ENCODE results near the gene KCTD14. TPM values are rescaled to one million over a fixed set of nuclear protein-coding genes. Genes with fewer than 3 reads are reported as not detected.
"Not testable (repeated sequence)": the region's sequence is repeated elsewhere in the genome, so short reads cannot be mapped to it uniquely, and the experiment has no call there.

The KCTD14 gene
- total RNA-seq, 6 experiments from 2014 or later, result 0.17 to 1.5 (median 0.64) TPM

DNA sequence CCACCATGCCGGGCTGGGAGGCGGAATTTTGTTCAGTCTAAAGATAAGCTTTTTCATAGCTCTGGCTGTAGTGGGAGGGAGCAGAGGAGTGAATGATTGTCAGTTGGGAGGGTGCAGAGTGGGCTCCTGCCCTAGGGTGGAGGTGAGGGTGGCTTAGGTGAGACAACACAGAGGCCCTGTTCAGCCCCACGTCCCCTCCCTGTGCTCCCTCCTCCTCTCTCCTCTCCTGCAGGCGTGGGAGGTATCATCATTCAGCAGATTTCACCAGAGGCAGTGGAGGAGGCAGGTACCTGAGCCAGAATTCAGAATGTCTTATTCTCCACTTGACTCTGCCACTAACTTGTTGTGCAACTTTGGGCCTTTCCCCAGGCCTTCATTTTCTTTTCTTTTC is 38.8 kb upstream of the KCTD14 start:
- Mint-ChIP-seq H3K9me3 (no peaks in the 10 kb centered on the region), H3K36me3 (ENCODE audit: low read depth) (no peaks in the 10 kb centered on the region), H3K27me3 (ENCODE audit: insufficient read depth) (no peaks in the 10 kb centered on the region; the same call in 1 of the 2 replicates), H3K27ac (no peak overlapping the region), H3K4me3 (no peak overlapping the region), H3K4me1 (ENCODE audit: low read depth) (peaks cover 10% of the 10 kb centered on the region; the same call in 1 of the 2 replicates)
- TF ChIP-seq, protein P1, sequence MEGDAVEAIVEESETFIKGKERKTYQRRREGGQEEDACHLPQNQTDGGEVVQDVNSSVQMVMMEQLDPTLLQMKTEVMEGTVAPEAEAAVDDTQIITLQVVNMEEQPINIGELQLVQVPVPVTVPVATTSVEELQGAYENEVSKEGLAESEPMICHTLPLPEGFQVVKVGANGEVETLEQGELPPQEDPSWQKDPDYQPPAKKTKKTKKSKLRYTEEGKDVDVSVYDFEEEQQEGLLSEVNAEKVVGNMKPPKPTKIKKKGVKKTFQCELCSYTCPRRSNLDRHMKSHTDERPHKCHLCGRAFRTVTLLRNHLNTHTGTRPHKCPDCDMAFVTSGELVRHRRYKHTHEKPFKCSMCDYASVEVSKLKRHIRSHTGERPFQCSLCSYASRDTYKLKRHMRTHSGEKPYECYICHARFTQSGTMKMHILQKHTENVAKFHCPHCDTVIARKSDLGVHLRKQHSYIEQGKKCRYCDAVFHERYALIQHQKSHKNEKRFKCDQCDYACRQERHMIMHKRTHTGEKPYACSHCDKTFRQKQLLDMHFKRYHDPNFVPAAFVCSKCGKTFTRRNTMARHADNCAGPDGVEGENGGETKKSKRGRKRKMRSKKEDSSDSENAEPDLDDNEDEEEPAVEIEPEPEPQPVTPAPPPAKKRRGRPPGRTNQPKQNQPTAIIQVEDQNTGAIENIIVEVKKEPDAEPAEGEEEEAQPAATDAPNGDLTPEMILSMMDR (IDR thresholded peaks at IDR 0.05), result no peak
- DNase-seq, result no peak

DNA sequence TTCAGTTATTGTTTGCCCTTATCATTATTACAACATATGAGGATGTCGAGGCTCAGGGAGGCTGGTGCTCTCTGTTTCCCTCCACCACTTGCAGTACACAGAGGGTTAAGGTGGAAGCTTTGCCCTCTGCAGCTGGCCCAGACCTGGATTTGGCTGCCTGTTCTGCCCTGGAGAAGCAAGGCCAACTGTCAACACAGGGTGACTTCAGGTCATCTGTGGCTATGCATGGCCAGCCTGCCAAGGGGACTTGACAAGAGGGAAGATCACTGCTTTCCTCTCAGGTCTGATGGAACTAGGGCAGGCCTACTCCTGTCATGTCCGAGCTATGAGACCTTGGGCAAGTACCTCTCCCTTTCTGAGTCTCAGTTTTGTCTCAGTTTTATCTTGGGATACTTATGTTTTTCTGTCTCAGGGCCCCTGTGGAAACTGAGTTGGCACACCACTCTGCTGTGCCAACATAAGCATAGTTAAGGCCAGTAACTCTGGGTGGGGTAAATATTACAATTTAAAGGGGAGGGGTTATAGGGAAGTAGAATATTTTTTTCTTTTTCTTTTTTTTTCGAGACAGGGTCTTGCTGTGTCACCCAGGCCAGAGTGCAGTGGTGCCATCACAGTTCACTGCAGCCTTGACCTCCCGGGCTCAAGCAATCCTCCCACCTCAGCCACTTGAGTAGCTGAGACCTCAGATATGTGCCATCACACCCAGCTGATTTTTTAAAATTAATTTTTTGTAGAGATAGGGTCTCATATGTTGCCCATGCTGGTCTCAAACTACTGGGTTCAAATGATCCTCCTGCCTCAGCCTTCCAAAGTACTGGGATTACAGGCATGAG is 38.2 kb upstream of the KCTD14 start:
- H3K27me3 Mint-ChIP-seq (ENCODE audit: insufficient read depth), result no peaks in the 10 kb centered on the region; the same call in 1 of the 2 replicates
- no peak overlapping the region for H3K4me3 Mint-ChIP-seq
- no peak for DNase-seq
- H3K4me1 Mint-ChIP-seq (ENCODE audit: low read depth), result peaks cover 10% of the 10 kb centered on the region; the same call in 1 of the 2 replicates
- no peaks in the 10 kb centered on the region for H3K36me3 Mint-ChIP-seq (ENCODE audit: low read depth)
- no peak overlapping the region for H3K27ac Mint-ChIP-seq
- TF ChIP-seq, protein P1 (IDR thresholded peaks at IDR 0.05), result no peak
- no peaks in the 10 kb centered on the region for H3K9me3 Mint-ChIP-seq

DNA sequence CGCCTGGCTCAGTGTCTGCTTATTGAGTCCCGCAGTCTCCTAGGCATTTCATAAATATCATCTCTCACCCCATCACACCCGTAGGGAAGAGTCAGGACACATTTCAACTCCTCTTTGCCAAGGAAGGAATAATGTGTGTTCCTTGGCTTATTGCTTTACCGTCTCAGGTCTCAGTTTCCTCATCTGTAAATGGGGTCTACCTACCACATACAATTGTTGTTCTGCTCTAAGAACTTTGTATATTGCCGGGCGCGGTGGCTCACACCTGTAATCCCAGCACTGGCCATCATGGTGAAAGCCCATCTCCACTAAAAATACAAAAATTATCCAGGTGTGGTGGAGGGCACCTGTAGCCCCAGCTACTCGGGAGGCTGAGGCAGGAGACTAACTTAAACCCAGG is 37.5 kb upstream of the KCTD14 start:
- Mint-ChIP-seq H3K4me3 (no peak overlapping the region), H3K9me3 (no peaks in the 10 kb centered on the region), H3K4me1 (ENCODE audit: low read depth) (peaks cover 5% of the 10 kb centered on the region; the same call in 1 of the 2 replicates), H3K27ac (no peak overlapping the region), H3K36me3 (ENCODE audit: low read depth) (no peaks in the 10 kb centered on the region), H3K27me3 (ENCODE audit: insufficient read depth) (no peaks in the 10 kb centered on the region; the same call in 1 of the 2 replicates)
- TF ChIP-seq, protein P1 (IDR thresholded peaks at IDR 0.05), result no peak
- DNase-seq, result no peak

DNA sequence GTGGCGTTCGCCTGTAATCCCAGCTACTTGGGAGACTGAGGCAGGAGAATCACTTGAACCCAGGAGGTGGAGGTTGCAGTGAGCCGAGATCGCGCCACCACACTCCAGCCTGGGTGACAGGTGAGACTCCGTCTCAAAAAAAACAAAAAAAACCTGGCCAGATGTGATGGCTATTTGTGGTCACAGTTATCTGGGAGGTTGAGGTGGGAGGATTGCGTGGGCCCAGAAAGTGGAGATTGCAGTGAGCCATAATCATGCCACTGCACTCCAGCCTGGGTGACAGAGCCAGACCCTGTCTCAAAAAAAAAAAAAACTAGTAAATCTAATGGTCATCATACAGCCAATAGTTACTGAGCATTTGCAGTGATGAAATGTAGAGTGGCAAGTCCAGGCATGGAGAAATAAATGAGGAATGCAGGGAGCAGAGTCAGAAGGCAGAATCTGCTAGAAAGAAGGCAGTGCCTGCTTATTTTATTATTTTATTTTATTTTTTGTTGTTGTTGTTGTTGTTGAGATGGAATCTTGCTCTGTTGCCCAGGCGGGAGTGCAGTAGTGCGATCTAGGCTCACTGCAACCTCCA is 36.8 kb upstream of the KCTD14 start:
- not testable (repeated sequence) for H3K27ac Mint-ChIP-seq; H3K9me3 Mint-ChIP-seq; H3K4me3 Mint-ChIP-seq; H3K36me3 Mint-ChIP-seq (ENCODE audit: low read depth); H3K27me3 Mint-ChIP-seq (ENCODE audit: insufficient read depth); DNase-seq; H3K4me1 Mint-ChIP-seq (ENCODE audit: low read depth)

DNA sequence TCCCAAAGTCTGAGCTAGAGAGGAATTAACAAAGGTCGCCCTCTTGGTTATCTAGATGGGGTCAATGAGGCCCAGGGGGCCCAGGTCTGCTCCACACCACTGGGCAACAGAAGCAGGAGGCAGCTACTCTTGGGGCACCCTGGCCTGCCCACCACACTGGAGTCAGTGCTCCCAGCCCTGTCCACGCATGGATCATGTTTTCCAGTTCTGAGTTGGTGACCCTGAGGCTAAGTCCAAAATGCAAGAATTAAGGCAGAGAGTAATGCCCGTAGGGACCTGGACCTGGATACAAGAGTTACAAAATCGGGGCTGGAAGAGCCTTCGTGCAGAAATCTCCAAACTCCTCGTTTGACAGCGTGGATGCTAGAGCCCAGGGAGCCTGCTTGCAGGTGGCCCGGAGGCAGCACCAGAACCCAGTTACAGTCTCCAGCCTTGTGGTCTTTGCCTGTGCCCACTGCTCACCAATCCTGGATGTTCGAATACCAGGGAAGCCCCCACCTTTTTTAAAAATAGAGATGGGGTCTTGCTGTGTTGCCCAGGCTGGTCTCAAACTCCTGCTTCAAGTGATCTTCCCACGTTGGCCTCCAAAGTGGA is 34.5 kb upstream of the KCTD14 start:
- H3K27ac Mint-ChIP-seq, result no peak overlapping the region
- H3K27me3 Mint-ChIP-seq (ENCODE audit: insufficient read depth), result no peaks in the 10 kb centered on the region; the same call in none of the 2 replicates
- no peaks in the 10 kb centered on the region for H3K36me3 Mint-ChIP-seq (ENCODE audit: low read depth)
- H3K4me3 Mint-ChIP-seq, result no peak overlapping the region
- TF ChIP-seq, protein P1 (IDR thresholded peaks at IDR 0.05), result no peak
- no peaks in the 10 kb centered on the region for H3K9me3 Mint-ChIP-seq
- no peak for DNase-seq
- no peaks in the 10 kb centered on the region; the same call in 1 of the 2 replicates for H3K4me1 Mint-ChIP-seq (ENCODE audit: low read depth)

DNA sequence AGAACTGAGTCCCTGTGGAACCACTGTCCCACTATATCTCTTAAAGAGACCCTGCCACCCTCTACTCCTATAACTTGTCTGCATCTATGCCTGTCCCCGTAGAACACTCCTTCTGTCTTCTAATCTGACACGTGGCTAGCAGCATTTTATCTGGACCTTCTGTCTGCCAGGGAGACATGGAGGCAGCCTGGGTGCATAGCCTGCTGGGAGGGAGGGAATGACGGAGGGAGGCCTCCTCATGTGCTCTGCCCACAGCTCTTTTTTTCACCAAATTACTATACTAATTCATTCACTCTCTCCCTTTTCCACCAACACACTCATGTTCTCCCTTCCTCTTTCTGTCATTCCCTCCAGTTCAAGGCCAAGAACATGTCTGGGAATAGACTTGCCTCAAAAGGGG is 33.0 kb upstream of the KCTD14 start:
- no peak overlapping the region for H3K4me3 Mint-ChIP-seq
- no peaks in the 10 kb centered on the region for H3K36me3 Mint-ChIP-seq (ENCODE audit: low read depth)
- no peak overlapping the region for H3K27ac Mint-ChIP-seq
- peaks cover 6% of the 10 kb centered on the region for H3K4me1 Mint-ChIP-seq (ENCODE audit: low read depth)
- TF ChIP-seq, protein P1 (IDR thresholded peaks at IDR 0.05), result no peak
- no peaks in the 10 kb centered on the region; the same call in none of the 2 replicates for H3K27me3 Mint-ChIP-seq (ENCODE audit: insufficient read depth)
- no peaks in the 10 kb centered on the region for H3K9me3 Mint-ChIP-seq
- no peak for DNase-seq
